Measurements from ENCODE around the gene ENDOV.

ENDOV gene

DNA sequence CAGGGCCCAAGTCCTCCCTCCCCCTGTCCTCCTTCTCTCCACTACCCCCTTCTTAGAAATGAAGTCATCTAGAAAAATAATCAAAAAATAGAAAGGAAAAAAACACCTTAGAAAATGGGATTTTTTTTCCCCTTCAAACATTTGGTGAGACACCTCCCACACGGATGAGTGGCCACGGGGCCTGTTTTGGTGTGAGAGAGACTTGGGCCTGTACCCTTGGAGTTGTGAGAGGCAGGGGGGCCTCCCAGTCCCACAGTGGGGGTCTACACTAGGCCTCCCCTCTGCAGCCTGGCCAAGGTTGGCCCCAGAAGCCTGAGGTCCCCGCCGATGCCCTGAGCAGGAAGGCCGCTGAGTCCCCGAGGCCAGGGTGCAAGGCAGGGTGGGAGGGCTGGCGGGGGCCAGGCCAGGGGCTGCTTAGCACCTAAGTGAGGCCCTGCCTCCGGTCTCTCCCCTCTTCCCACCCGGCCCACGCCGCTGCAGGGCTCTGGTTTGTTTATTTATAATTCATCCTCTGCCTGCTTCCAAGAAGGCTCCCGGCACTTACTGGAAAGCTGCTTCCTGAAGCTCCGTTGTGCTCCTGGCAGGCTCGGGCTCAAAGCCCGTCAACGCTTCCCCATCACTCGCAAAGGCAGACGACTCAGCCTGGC lies 35.1 kb downstream of the ENDOV start:
- no peak for DNase-seq (ENCODE audit: low read depth in 2 of 2)

DNA sequence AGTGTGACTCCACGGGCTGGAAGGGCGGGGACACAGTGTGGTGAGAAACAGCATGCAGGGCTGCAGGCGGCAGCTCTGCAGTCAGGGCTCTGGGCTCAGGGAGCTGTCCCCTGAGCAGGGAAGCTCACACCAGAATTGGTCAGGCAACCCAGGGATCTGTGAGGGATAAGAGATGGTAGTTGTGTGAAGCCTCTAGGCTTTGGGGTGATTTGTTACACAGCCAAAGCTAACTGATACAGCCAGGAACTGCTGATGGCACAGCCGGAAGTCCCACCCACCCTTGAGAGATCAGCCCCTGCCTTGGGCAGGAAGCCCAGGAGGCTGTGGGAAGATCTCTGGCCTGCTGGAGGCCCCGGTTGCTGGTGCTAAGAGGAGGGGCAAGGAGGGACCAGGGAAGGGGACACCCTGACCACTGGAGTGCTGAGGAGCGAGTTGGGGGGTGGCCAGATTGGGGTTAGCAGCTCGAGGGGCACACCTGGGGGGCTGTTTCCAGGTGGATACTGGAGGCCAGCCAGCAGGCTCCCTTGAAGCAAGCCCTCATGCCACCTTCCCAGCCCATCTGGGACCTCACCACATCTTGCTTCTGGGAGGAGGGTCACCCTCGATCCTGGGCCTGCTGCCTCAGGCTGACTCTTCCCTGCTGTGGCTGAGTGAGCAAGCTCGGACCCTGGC lies 36.3 kb downstream of the ENDOV start:
- DNase-seq (ENCODE audit: low read depth in 2 of 2) = no peak

DNA sequence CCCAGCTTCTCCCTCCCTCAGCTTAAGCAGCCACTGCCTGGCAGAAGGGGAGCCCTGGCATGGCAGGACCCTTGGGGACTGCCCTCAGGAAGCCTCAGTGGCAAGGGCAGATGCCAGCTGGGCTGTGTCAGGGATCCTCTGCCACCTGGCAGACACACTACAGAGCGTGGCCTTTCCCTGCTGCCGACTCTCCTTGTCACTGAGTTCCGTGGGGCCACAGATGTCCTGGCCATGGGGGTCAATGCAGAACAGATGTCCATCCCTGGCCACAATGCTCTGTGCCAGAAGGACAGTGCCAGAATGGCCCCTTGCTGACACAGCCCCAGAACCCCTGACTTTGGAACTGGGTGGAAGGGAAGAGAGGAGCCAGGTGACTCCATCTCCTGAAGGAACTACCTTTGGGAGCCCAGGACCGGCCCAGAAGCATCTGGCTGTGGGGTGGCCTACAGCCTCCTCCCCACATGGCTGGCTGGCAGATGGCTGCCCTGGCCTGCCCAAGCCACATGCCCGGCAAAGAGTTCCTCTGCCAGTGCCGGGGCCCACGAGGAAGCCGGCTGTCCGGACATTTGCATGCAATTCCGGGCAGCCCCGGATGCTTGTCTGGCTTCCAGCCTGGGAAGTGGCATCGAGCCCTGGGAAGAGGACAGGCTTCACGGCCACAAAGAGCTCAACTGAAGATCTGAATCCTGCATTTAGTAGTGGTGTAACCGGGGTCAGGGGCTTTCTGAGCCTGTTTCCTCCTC lies 37.4 kb downstream of the ENDOV start:
- no peak for DNase-seq (ENCODE audit: low read depth in 2 of 2)

GRCh38 chr17:80453126-80453997 lies 38.4 kb downstream of the ENDOV start:
- no peak for DNase-seq (ENCODE audit: low read depth in 2 of 2)

- DNase-seq (ENCODE audit: low read depth in 2 of 2) = no peak
Observed at GRCh38 chr17:80453998-80454556, 39.1 kb downstream of the ENDOV start.

DNA sequence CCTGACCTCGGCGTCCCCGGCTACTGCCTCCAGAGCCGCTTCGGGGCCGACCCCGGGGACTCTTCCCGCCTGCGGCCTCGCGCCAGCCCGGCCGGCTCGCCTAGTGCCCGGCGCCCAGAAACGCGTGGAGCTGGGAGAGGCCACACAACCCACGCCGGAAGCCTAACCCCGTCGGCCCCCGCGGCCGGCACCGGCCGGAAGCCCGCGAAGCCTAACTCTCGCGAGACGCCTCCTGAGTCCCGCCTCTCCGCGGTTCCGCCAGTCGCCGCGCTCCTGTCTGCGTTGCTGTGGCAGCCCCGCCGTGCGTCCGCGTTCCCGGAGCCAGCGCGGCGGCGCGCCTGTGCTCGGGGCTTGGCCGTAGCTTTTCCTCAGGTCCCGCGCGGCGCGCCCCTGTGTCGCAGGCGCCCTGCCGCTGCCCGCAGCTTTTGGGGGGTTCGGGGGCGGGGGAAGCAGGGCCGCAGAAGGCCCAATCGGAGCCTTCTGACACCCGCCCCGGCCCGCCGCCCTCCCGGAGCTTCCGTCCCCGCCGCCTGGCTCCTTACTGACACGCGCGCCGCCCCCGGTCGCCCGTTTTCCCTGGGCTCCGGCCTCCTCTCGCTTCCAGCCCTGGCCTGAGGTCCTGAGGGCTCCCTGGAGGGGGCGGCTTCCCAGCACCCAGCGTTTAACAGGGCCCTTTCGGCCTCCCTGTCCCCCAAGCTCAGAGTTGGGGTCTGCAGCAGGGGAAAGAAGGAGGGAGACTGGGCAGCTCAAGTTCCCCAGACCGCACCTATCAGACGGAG lies 39.8 kb downstream of the ENDOV start:
- DNase-seq (ENCODE audit: low read depth in 2 of 2) = peak; percentile 90 to 91

- no peak for DNase-seq (ENCODE audit: low read depth in 2 of 2)
Observed at GRCh38 chr17:80455336-80455710, 40.4 kb downstream of the ENDOV start.

DNA sequence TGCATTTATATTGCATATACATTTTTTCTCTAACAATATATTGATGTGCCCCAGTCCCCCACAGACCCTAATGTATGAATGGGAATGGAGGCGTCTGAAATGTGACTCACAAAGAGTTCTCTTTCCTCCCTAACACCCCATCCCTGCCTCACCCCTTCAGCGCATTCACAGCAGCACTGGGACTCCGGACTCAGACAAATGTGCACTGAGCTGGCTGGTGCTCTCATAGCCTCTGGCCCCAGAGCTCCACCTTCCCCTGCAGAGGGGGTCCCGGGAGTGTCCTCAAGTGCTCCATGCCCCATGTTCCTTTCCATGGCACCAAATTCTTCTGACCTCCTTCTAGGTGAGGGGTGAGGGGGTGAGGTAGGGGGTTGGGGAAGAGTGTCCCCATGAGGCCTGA lies 40.8 kb downstream of the ENDOV start:
- DNase-seq (ENCODE audit: low read depth in 2 of 2) = no peak

DNA sequence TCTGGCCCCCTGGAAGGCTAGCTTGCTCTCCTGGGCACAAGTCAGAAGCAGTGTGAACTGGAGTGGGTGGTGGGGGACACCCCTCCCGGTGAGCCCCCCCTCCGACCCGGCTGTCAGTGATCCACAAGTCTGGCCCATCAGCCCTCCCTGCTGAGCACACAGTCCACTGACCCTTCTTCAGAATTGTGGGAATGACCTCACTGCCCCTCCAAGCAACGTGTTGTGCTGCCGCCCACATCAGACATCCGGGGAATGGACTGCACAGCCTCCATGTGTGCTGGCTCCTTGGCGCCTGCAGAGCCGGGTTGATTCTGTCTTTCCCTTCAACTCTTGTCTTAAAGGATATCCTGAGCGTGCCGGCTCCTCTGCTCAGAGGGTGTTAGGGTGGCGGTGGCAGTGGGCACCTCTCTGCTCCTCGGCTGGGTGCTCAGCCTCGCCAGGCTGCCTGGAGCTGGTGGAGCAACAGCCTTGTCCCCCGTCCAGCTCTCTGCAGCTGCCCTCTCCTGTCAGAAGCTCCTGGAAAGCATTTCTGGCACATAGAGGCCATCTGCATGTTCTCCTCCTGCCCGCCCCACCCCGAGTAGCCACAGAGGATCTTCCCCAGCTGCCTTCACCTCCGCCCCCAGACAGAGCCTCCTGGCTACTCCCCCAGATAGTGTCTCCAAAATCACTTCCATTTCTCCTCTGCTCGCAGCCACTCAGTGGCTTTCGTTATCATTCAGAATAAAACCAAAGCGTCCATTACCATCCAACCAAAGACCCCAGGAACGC lies 41.7 kb downstream of the ENDOV start:
- no peak for DNase-seq (ENCODE audit: low read depth in 2 of 2)

- DNase-seq (ENCODE audit: low read depth in 2 of 2) = no peak
Observed at GRCh38 chr17:80457236-80457856, 42.4 kb downstream of the ENDOV start.

GRCh38 chr17:80458016-80458415 lies 43.0 kb downstream of the ENDOV start:
- no peak for DNase-seq (ENCODE audit: low read depth in 2 of 2)

DNA sequence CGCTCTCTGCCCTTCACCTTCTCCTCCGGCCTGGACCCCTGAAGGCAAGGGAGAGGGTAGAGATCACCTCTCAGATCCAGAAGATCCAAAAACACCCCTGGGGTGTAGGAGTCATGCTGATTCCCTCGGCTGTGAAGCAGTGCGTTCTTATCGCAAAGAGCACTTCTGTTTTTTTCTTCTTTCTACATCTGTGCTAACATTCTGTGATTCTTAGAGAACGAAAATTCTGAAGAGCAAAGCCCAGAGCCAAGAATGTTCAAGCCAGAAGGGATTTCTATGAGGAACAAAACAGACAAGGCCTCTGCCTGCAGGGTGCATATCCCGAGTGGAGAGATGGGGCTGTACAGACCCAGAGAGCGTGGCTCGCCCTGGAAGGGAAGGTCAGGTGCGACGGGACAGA lies 44.3 kb downstream of the ENDOV start:
- DNase-seq (ENCODE audit: low read depth in 2 of 2) = no peak

DNA sequence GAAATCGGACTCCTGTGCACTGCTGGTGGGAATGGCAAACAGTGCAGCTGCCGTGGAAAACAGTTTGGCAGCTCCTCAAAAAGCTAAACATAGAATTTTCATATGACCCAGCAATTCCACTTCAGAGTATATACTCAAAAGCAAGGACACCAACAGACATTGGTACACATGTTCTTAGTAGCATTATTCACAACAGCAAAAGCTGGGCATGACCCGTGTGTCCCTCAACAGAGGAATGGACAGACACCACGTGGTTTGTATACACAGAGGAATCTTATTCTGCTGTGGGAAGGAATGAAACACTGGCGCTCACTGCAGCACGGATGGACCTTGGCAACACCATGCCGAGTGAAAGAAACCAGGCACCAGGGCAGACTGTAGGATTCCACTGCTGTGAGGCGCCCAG lies 45.5 kb downstream of the ENDOV start:
- no peak for DNase-seq (ENCODE audit: low read depth in 2 of 2)

DNA sequence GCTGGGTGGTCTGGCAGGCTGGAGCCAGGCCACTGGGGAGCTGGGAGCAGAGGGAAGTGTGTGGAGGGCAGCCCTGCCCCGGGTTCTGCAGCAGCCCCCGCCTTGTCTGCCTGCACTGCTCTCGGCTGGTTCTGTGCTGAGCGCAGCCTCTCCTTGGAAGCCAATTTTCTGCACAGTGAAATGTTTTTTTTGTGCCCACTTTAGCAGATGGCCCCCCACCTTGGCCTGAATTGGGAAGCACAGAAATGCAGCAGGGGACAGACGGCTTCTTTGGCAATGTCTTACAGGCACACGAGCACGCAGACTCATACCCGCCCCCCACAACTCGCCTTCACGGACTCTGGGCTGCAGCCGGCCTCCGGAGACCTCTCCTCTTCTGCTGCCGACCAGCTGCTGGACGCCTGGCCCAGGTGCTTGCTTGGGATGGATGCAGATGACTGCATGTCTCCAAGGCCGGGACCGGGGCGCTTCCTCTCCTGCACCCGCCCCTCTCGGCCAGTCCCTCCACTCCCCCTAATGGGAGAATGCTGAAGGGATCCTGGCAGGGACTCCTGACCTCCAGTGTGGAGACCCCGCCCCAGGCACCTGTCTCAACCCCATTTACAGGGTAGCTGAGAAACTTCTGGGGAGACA lies 46.7 kb downstream of the ENDOV start:
- DNase-seq (ENCODE audit: low read depth in 2 of 2) = no peak

DNA sequence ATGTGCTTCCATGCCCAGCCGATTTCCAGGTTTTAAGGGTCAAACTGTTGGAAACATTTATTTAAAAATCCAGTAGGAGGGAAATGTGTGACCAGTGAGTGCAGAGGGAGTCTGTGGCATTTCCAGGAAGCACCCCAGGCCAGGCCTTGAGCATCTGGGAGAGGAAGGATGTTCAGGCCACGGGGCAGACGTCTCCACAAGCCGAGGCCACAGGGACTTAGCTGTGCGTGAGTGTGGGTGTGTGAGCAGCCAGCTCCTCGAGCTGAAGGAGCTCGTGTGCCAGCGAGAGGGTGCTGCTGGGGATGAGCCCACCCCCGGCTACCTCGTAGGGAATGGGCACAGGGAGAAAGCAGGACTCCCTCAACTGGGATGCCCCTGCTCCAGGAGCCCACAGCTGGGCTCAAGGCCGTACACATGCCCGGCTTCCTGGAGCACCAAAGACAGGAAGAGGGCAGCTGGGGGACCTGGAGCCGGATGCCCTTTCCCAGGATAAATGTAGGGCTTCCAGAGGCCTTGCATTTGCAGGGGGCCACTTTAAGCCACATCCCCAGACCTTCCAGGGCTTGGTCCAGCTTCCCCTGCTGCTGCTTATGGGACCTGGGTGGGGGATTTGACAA lies 48.9 kb downstream of the ENDOV start:
- DNase-seq (ENCODE audit: low read depth in 2 of 2) = no peak

- DNase-seq (ENCODE audit: low read depth in 2 of 2) = no peak
Observed at GRCh38 chr17:80464486-80464885, 49.5 kb downstream of the ENDOV start.

GRCh38 chr17:80465327-80465974 lies 50.5 kb downstream of the ENDOV start:
- no peak for DNase-seq (ENCODE audit: low read depth in 2 of 2)

DNA sequence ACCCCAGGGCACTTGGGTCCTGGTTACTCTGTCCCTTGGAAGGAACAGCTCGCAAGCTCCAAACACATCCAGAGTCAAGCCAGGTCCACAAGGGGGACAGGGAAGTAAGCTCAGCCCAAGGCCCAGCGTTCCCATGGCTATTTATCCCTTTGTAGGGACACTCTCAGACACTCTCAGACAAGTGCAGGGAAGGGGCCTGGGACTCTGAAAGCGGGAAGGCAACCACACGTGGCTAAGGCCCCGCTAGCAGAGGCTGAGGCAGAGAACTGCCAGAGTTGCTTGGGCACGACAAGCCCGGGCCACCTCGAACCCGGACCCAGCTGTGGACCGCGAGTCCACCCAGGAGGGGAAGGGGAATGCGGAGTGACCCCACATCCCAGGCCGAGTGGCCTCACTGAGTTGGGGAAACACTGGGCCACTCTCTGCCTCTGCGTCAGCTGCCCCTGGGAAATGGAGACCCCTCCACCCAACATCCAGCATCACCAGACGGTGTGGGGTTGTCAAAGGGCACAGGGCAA lies 51.3 kb downstream of the ENDOV start:
- DNase-seq (ENCODE audit: low read depth in 2 of 2) = no peak
